OCI-LY3 (cell line): ENCODE measurements around the gene RFX7.

Experiments used
- H2AFZ ChIP-seq: fragments of 200-600, 300-600 bp; shearing (Covaris generic); 2 replicates; pipeline ENCODE4 v1.6.0; 2014; ENCODE audit warnings: antibody characterized with exemption, low read depth, low read length
- H3K27ac ChIP-seq: fragments of 200-600, 300-600 bp; sonication (generic); 2 replicates; pipeline ENCODE4 v1.5.1; 2014; ENCODE audit warnings: mild to moderate bottlenecking, low read length, moderate library complexity, mixed read lengths
- H3K27me3 ChIP-seq: fragments of 200-600, 300-600 bp; sonication (generic); 2 replicates; pipeline ENCODE4 v1.6.1; 2014; ENCODE audit warnings: low read depth, low read length, mixed read lengths
- H3K36me3 ChIP-seq: fragments of 200-600, 300-600 bp; sonication (generic); replicated peaks from 2 replicates; pipeline ENCODE3; 2014; ENCODE audit warnings: low read depth, low read length, mixed read lengths
- H3K4me1 ChIP-seq: fragments of 300-600, 200-600 bp; sonication (generic); 2 replicates; pipeline ENCODE4 v1.6.1; 2014; ENCODE audit warnings: low read length, mixed read lengths
- H3K4me2 ChIP-seq: fragments of 200-600, 300-600 bp; sonication (generic); 2 replicates; pipeline ENCODE4 v1.6.1; 2014; ENCODE audit warnings: low read length, mixed read lengths
- H3K4me3 ChIP-seq: fragments of 300-600, 200-600 bp; sonication (generic); 2 replicates; pipeline ENCODE4 v1.5.1; 2014; ENCODE audit warnings: antibody characterized with exemption, mild to moderate bottlenecking, low read length, moderate library complexity
- H3K79me2 ChIP-seq: fragments of 300-600, 200-600 bp; shearing (Covaris generic); 2 replicates; pipeline ENCODE4 v1.6.1; 2014; ENCODE audit warnings: mild to moderate bottlenecking, low read length, mixed read lengths
- H3K9ac ChIP-seq: fragments of 300-600, 200-600 bp; shearing (Covaris generic); 2 replicates; pipeline ENCODE4 v1.6.0; 2014; ENCODE audit warnings: mild to moderate bottlenecking, low read length, moderate library complexity
- H3K9me3 ChIP-seq: fragments of 200-600, 300-600 bp; shearing (Covaris generic); 2 replicates; pipeline ENCODE4 v1.6.1; 2014; ENCODE audit warnings: low read length, mixed read lengths; ENCODE audit not compliant: insufficient read depth
- H4K20me1 ChIP-seq: fragments of 200-600, 300-600 bp; sonication (generic); 2 replicates; pipeline ENCODE4 v1.6.1; 2016; ENCODE audit warnings: low read length, mixed read lengths; ENCODE audit not compliant: insufficient read depth
- CTCF ChIP-seq: fragments of 200-600, 300-600 bp; sonication (generic); IDR thresholded peaks from 2 replicates; pipeline ENCODE4 v1.5.1; 2014; ENCODE audit warnings: antibody characterized with exemption, low read length, low read depth
- EZH2phosphoT487 ChIP-seq: fragments of 200-600 bp; shearing (Covaris generic); IDR thresholded peaks from 2 replicates; pipeline ENCODE4 v1.6.1; 2018; ENCODE audit warnings: antibody characterized with exemption, mixed run types, low read depth

The RFX7 gene

GRCh38 chr15:56146756-56147155 is 96.9 kb downstream of the RFX7 start:
- H3K27ac ChIP-seq, result no peak overlapping the region
- H3K9me3 ChIP-seq, result no peaks in the 10 kb centered on the region
- H3K4me1 ChIP-seq, result no peaks in the 10 kb centered on the region
- 0 out of 2 replicates have a peak, but pooled peaks cover 20% of the 10 kb centered on the region for H4K20me1 ChIP-seq
- no peak overlapping the region for H3K4me2 ChIP-seq
- no peak overlapping the region for H3K9ac ChIP-seq
- H3K79me2 ChIP-seq, result peaks cover 22% of the 10 kb centered on the region
- H3K36me3 ChIP-seq, result peaks cover 12% of the 10 kb centered on the region
- TF ChIP-seq EZH2phosphoT487, result no peak
- no peak for TF ChIP-seq CTCF
- H2AFZ ChIP-seq, result no peak overlapping the region
- H3K4me3 ChIP-seq, result no peak overlapping the region
- H3K27me3 ChIP-seq, result no peaks in the 10 kb centered on the region

- Histone ChIP-seq H3K79me2 (no peaks in the 10 kb centered on the region), H3K36me3 (peaks cover 36% of the 10 kb centered on the region), H3K27me3 (no peaks in the 10 kb centered on the region), H3K4me3 (no peak overlapping the region), H3K9ac (no peak overlapping the region), H3K27ac (no peak overlapping the region), H4K20me1 (no peaks in the 10 kb centered on the region), H3K4me1 (no peaks in the 10 kb centered on the region), H2AFZ (no peak overlapping the region), H3K4me2 (no peak overlapping the region), H3K9me3 (peaks cover 12% of the 10 kb centered on the region)
- TF ChIP-seq CTCF (no peak), EZH2phosphoT487 (no peak)
These were observed 115.6 kb downstream of the RFX7 start for GRCh38 chr15:56128081-56128480.

- TF ChIP-seq EZH2phosphoT487, result no peak
- no peak for TF ChIP-seq CTCF
- Histone ChIP-seq H3K4me3 (no peak overlapping the region), H3K27me3 (no peaks in the 10 kb centered on the region), H2AFZ (no peak overlapping the region), H3K9ac (no peak overlapping the region), H3K4me2 (no peak overlapping the region), H3K9me3 (peaks cover 12% of the 10 kb centered on the region), H3K36me3 (peaks cover 46% of the 10 kb centered on the region), H4K20me1 (no peaks in the 10 kb centered on the region), H3K27ac (no peak overlapping the region), H3K79me2 (no peaks in the 10 kb centered on the region), H3K4me1 (no peaks in the 10 kb centered on the region)
These were observed 117.3 kb downstream of the RFX7 start for GRCh38 chr15:56126409-56126808.

GRCh38 chr15:56124391-56124790 is 119.3 kb downstream of the RFX7 start:
- TF ChIP-seq CTCF (no peak), EZH2phosphoT487 (no peak)
- Histone ChIP-seq H3K9ac (no peak overlapping the region), H3K27me3 (no peaks in the 10 kb centered on the region), H2AFZ (no peak overlapping the region), H3K4me3 (no peak overlapping the region), H3K4me2 (no peak overlapping the region), H3K27ac (no peak overlapping the region), H3K36me3 (peaks cover 42% of the 10 kb centered on the region), H3K9me3 (peaks cover 12% of the 10 kb centered on the region), H3K79me2 (no peaks in the 10 kb centered on the region), H4K20me1 (no peaks in the 10 kb centered on the region), H3K4me1 (no peaks in the 10 kb centered on the region)
